Activated CD4-positive, alpha-beta T cell treated with anti-CD3 and anti-CD28 coated beads for 4 hours (primary cell): ENCODE results near the gene LY9.
"Not testable (repeated sequence)": the region's sequence is repeated elsewhere in the genome, so short reads cannot be mapped to it uniquely, and the experiment has no call there.

Experiments used
- DNase-seq, 2 donors: peaks; one replicate each; pipeline ENCODE4 v3.0.0-alpha.2; 2020

The LY9 gene

DNA sequence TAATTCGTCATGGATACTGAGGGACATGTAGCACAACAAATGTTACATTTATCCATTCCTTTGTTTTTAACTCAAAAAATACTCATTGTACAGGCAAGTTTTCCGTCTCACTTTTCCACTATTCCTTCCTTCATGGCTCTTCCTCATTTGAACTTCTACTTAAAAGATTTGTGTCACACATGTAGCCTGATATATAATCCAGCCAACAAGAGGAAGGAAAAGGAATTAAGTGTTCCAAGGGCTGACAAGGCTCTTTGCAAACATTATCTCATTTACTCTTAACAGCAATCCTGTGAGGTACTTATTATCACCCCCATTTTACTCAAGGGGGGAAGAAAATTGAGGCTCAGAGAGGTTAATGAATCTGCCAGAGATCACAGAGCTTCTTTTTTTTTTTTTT, 43.8 kb downstream of the LY9 start:
- DNase-seq: no peak

DNA sequence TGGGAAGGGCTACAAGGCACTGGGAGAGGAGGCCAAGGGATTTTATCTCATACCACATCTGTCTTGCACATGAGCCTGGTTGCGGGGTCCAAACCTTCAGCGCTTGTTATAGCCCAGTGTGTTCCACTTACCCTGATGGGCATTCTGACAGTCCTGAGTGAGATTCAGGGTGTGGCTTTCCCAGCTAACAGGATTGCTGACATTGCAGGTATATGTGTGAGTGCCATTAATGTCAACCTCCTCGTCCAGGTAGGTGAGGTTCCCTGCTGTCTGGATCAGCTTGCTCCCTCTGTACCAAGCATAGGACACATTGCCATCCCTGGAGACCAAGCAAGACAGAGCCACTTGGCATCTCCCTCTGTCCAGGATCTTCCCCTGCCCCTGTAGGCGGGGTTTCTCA, 45.1 kb downstream of the LY9 start:
- no peak for DNase-seq

DNA sequence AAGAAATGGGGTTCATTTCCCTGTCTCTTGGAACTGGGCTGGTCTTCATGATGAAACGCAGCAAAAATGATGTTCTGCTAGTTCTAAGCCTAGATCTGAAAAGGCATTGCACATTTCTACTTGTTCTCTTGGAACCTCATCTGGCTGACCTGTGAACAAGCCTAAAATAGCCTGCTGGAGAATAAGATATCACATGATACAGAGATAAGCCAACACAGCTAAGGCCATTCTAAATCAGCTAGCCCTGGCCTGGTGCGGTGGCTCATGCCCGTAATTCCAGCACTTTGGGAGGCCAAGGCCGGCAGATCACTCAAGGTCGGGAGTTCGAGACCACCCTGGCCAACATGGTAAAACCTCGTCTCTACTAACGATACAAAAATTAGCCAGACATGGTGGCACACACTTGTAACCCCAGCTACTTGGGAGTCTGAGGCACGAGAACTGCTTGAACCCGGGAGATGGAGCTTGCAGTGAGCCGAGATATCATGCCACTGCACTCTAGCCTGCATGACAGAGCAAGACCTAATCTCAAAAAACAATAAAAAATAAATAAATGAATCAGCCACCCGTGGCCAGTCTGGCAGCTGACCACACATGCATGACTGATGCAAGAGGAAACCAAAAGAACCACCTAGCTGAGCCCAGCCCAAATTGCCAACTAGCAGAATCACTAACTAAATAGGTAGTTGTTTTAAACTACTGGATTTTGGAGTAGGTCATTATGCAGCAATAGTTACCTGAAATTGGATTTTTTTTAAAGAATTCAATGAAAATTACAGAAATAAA, 48.7 kb downstream of the LY9 start:
- DNase-seq: no peak

DNA sequence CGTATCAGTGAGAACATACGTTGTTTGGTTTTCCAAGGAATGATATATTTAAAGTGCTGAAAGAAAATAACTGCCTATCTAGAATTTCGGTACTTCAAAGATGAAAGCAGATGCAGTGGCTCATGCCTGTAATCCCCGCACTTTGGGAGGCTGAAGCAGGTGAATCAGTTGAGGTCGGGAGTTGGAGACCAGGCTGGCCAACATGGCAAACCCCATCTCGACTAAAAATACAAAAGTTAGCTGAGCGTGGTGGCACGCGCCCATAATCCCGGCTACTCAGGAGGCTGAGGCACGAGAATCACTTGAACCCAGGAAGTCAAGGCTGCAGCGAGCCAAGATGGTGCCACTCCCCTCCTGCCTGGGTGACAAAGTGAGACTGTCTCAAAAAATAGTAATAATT, 50.3 kb downstream of the LY9 start:
- DNase-seq: no peak

DNA sequence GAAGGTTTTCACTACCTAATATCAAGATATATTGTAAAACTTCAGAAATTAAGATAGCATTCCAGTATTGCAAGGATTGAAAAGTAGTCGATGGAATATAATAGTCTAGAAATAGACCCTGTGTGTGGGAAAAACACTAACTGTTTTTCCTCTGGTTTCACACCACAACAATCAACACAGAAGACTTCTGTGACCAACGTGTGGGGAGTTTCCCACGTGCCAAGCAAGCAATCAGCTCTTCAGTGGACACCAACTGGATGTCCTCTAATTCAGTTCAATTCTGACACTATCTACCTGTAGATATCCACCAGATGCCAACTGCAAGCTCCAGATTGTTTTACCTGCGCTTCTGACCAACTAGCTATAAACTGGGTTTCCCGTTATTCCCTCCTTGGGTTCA, 54.6 kb downstream of the LY9 start:
- no peak for DNase-seq

DNA sequence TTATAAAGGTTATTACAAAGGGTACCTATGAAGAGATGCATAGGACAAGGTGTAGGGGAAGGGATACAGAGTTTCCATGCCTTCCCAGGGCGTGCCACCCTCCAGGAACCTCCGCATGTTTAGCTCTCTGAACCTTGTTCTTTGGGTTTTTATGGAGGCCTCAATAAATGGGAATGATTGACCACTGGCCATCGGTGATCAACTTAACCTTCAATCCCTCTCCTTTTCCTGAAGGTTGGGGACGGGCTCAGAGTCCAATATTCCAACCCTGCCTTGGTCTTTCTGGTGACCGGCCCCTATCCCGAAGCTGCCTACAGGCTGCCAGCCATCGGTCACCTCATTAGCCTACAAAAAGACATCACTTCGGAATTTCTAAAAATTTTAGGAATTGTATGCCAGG, 55.0 kb downstream of the LY9 start:
- no peak for DNase-seq

DNA sequence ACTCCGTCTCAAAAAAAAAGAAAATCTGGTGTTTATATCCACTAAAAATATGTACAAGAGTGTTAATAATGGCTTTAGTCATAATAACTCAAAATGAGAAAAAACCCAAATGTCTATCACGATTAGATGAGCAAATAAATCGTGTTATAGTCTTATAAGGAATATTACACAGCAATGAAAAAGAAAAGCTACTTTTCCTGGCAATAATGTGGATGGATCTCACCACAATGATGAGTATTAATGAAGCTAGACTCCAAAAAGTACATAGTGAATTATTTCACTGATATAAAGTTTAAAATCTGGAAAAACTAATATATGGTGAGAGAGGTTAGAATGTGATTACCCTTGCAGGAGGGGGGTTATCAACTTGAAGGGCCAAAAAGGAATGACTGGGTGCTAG, 57.0 kb downstream of the LY9 start:
- DNase-seq: no peak

DNA sequence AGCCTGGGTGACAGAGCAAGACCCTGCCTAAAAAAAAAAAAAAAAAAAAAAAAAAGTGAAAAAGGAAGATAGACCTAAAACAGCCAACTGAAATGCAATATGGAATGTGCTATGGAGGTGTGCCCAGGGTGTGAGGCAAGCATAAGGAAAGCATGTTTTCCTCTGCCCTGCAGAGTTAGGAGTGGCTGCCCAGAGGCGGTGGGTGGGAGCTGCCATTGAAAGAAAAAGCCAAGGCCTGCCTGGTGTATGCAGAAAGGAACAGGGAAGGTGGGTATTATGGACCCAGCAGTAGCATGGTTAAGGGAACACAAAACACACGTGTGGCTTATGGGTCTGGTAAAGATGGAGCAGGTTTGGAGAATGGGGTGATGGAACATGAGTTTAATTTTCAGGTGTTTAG, 57.8 kb downstream of the LY9 start:
- no peak for DNase-seq

DNA sequence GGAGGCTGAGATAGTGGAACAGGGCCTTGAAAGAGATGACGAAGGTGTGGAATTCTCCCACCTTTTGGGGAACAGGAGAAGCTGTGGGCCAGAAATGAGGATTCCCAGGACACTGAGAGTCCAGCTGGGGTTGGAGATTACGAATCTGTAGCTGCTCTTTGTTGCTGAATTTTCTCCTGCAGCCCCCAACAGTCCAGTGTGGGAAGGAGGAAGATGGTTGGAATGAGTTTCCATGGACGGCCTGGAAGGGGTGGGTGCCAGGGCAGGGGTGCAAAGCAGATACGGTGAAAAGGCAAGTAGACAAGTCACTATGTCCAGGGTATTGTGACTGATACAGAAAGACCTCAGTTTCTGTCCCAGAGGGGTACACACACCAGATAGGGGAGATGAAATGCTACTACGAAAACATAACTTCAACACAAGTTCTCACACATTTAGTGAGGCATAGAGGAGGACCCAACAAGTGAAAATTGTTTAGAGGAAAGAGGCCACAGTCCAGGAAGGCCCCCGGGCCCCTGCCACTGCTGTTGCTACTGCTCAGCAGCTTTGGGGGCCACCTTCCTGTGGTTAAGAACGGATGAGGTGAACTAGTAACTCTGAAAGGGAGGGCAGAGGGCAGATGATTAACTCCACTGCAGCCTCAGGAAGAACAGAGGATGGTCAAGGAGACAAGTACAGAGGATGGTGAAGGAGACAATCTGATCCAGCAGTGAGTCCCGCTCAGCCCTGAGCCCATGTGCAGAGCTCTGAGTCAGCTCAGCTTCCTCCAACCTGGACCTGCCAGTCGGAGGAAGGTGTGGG, 59.4 kb downstream of the LY9 start:
- DNase-seq: no peak

DNA sequence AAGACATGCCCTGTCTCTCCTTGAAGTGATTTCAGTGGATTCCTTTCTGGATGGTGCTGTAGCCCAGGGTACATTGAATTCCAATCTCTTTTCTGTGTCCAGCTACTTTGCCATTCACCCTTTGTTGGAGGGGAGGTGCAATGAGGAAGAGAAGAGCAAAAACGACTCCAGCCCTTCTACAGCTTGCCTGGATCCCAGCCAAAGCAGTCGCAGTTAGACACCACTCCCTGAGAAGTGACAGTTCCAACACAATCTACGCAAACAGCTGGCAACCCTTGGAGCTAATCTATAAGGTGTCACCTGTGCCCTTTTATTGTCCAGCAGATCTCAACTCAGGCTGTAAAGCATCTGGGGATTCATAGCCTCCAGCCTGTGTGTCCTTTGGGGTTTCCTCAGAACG, 62.1 kb downstream of the LY9 start:
- DNase-seq: no peak

DNA sequence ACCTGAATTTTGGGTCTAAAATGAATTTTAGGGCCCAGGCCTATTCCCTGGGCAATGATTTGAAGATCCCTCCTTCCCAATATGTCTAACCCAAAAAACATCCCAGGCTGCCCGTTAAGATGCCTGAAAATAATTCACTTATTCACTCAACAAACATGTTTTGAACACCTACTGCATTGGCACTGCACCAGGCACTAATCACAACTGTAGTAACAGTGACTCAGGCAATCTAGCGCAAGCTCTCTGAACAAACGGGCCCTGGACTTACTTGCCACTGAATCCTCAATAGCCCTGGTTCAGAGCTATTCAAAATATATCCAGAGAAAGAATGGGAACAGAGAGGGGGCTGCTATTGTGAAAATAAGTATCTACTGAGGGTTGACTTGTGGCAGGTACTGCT, 62.5 kb downstream of the LY9 start:
- no peak for DNase-seq

DNA sequence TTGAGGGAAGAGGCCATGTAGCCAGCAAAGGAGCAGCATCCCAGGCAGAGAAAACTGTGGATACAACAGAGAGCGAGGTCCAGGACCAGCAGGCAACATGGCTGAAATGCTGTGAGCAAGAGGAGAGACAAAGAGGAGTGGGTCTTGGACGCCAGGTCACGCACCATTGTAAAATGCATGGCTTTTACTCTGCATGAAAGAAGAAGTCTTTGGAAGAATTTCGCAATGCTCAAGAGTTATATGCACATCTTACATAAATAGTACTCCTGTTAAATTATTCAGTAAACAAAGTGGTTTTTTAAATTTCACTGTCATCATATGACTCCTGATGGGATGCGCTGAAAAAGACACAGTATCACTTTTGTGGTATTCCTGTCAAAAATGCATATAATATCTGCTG, 63.2 kb downstream of the LY9 start:
- DNase-seq: no peak

DNA sequence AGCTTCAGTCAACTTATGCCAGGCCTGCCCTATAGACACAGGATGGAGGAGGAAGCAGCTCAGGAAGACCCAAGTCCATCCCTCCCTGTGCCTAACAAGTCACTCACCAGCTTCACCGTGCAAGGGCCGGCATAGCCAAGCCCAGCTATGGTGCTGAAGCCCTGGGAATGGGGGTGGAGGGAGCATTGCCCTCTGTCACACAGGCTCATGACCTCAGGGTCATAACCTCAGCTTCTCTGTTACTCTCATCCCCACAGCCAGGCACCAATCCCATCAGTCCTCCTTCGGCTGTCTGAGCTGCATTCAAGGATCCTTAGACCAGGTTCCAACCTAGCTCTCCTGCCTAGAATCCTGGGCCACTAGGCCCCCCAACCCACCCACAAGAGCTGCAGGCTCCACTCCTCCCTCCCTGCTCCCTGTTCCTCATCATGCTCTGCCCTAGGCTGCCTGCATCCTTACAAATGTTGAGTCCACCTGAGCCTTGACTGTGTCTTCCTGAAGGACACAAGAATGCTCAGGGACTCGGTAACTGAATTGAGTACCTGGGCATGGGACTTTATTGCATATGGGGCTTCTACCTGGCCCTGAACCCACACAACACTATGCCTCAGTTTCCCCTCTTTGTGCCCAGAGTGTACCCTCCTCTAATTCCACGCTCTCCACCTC, 65.0 kb downstream of the LY9 start:
- no peak for DNase-seq

DNA sequence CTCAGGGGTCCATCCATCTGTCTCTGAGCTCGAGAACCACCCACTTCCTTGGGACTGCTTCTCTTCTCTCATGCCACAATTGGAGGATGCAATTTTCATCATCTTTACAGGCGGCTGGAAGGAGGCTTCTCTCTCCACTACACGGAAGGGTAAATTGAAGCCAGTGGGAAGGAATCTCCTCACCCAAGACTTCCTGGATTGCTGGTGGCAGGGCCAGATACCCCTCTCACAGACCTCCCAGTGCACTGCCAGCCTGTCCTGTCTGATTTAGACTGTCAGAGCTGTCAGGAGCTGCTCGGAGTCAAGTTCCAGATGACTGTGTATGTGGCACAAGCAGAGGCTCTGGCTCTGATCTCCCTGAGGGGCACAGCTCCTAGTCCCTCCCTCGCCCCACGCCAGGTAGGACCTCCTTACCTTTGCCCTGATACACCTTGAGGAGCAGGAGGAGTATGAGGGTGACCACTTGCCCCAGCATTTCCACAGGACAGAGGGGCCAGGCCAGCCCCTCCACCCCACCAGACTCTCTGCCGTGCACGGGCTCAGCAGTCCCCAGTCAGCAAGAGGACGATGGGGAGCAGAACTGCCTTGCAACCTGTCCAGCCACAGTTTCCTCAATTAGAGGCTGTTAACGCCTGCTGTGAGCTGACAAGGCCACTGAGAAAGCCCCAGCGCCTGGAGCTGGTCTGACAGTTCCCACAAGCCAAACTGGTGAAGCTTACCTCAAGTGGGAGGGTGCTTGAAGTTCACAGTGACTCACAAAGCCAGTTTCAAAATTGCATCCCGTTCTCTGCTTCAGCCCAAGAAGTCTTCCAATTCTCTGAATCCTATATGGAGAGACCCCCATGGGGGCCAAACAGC, 66.5 kb downstream of the LY9 start, which contains the start of gene CD244:
Gene CD244 (minus strand): TSS at position 685 of the 858 bp plus-strand sequence. CDS start 210 bp downstream, at position 475.
- DNase-seq: peak; percentile 18 to 34

DNA sequence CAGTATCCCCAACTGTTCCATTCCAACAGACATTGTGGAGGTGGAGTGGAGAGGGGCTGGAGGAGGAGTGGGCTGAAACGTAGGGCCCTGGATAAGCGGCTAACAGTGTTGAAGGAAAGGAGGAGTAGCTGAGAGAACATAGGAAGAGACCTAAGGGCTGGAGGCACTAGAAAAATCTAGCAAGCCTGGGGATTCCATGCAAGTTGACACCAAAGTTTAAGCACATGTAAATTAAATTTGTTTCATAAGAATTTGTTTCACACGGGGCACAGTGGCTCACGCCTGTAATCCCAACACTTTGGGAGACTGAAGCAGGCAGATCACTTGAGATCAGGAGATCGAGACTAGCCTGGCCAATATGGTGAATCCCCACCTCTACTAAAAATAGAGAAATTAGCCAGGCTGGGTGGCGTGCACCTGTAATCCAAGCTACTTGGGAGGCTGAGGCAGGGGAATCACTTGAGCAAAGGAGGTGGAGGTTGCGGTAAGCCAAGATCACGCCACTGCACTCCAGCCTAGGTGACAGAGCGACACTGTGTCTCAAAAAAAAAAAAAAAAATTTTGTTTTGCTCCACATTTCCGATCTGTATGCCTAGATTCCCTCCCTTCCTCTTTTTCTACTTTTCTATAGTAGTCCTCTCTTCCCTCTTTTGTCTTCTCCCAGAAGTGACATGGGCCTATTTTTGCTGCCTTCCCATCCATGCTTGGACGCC, 67.2 kb downstream of the LY9 start:
- no peak for DNase-seq

DNA sequence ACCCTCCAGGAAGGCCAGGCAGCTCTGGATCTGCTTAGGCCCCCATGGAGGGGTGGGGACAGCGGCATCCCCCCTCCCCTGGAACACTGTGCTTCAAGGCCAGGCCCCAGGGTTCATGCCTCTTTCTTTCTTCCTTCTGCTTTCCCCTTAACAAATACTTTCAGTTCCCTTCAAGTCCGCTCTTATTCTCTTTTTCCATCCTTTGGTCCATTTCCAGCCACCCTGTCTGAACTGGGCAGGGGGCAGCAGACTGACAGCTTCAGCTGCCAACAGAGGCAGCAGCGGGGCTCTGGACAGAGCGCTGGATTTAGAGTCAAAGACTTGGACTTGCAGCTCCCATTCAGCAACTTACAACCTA, 67.8 kb downstream of the LY9 start:
- no peak for DNase-seq

DNA sequence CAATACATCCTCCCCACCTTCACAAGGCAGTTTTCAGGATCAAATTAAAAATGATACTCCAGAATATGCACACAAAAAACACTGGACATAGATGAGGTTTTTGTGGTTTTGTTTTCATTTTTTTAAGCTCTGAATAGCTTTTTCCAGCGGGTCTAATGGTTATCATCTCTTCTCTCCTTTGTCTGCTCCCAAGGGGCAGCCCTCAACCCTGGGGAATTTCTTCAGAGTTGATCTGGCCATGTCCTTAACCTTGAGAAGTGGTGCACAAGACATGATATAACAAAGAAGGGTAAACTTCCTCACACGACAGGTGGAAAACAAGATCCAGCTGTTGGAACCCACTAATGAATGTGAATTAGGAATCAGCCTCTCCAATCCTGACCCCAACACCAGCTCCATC, 68.2 kb downstream of the LY9 start:
- no peak for DNase-seq

DNA sequence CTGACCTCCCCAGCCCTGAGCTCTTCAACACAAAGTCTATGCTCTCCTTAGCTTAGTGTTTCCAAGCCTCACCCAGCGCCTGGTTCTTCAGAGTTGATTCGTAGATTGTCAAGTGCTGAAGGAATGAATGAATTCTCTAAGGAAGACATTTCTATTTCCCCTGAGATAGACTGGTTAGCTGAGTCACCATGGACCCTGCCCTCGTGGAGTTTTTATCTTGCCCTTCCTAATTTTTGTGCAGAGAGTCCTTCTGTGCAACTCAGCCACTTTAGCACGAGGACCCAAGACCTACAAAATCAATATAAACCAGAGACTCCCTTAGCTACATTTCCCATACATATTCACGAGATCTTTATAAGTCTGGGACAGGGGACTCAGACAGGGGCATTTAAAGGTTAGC, 69.4 kb downstream of the LY9 start:
- no peak for DNase-seq

DNA sequence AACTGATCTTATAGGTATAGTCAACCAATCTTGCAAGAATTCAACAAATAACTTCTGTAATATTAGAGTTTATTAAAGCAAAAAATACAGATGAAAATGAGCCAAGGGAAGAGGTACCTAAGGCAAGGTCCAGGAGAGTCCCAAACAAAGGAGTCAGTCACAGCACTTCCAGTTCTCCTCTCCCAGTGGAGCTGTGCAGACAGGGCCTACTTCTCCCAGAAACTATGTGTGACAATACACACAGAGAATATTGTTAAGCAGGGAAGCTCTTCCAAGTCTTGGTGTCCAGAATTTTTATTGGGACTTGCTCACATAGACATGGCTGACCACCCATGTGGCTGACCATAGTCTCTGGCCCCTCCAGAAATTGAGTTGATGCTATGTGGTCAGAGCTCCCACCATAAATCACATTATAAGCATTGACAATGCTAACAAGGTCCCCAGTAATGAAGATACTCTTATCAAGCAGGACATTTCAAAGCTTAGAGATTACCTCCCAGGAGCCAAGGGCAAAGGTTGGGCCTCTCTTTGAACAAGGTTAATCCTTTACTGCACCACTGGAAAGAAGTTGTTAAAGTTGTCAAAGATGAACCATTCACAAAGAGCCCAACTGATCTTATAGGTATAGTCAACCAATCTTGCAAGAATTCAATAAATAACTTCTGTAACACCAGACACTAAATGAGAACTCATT, 70.2 kb downstream of the LY9 start:
- no peak for DNase-seq

DNA sequence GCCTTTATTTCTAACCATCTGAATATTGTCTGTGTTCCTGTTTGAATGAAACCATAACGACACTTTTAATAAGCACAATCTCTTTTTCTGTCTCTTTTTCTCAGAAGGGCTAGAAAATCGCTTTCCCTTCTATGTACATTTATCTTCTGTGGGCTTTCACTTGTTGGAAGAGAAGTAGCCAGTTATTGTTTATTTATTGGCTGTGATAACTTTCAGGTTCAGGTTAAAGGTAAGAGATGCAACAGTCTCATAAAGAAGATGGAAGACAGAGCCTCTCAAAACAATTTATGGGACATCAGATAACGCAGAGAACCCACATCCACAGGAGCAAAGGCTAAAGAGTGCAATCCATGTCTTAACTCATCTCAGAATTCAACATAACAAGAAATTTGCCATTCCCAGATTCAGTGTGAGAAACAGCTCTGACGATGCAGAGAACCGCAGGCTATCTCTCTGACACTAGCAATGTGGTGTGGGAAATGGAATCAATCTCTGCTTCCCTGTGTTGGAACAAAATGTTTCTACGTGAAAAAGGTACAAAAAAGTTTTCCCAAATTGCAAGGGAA, 70.8 kb downstream of the LY9 start:
- no peak for DNase-seq

DNA sequence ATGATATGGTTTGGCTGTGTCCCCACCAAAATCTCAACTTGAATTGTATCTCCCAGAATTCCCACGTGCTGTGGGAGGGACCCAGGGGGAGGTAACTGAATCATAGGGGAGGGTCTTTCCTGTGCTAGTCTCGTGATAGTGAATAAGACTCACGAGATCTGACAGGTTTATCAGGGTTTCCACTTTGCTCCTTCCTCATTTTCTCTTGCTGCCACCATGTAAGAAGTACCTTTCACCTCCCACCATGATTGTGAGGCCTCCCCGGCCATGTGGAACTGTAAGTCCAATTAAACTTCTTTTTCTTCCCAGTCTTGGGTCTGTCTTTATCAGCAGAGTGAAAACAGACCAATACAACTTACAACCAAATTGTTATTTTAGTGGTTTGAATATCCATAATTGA, 71.7 kb downstream of the LY9 start:
- DNase-seq: not testable (repeated sequence)
